K562 (cell line): Measurements from ENCODE around the gene PIBF1. TPM values are rescaled to one million over a fixed set of nuclear protein-coding genes. Genes with fewer than 3 reads are reported as not detected.

Experiments used
- ATAC-seq: fragments of 200-7000 bp; cut with Tn5 transposase; 3 replicates; pipeline ENCODE4 v1.9.1; 2020; ENCODE audit warnings: moderate library complexity
- BruUV-seq: library from RNA; stranded (reverse); fragments of 400-500 nt; replicated peaks from 2 replicates; lab custom pipeline; 2021; lab: Mats Ljungman, UMichigan
- CTCF ChIA-PET: fragments of 300-600 bp; formaldehyde crosslinking; extraction: SDS; loops from one replicate; lab custom pipeline; 2021; ENCODE audit warnings: low intra/inter-chr PET ratio; lab: Yijun Ruan, JAX
- POLR2A ChIA-PET: fragments of 300-600, 350-650 bp; sonication (Branson Sonifier 250); formaldehyde crosslinking; extraction: SDS; loops from one replicate; lab custom pipeline; 2021; ENCODE audit warnings: antibody characterized with exemption, inconsistent platforms; lab: Yijun Ruan, JAX
- DNase-seq, 4 experiments: peaks; one replicate each; pipeline versions ENCODE4 v3.0.0 to v3.0.0-alpha.2; 2011 to 2018; ENCODE audit warnings: low spot score in 3 of 4, mixed read lengths in 3 of 4; ENCODE audit errors: extremely low read depth in 1 of 4
- FAIRE-seq: peaks from 2 replicates; lab custom pipeline; 2011; peaks lifted over from hg19 to GRCh38; lab: Jason Lieb, UNC
- H2AFZ ChIP-seq: 2 replicates; pipeline ENCODE4 v1.6.0; 2011; ENCODE audit warnings: low read depth, low read length, control low read depth, inconsistent platforms
- H3K27ac ChIP-seq: fragments of 200-600 bp; 3 replicates; pipeline ENCODE4 v1.8.0; 2011; ENCODE audit warnings: low read depth, mild to moderate bottlenecking, control low read depth, inconsistent platforms, low read length, moderate library complexity, mixed read lengths; ENCODE audit errors: extremely low read depth
- H3K27me3 ChIP-seq, 2 experiments: fragments of 300-600 bp in 1 of 2; 2 replicates in 1 of 2; 3 replicates in 1 of 2; pipeline versions ENCODE4 v1.6.0 to v1.8.0; 2011; ENCODE audit warnings: inconsistent platforms in 2 of 2, low read length in 2 of 2, mild to moderate bottlenecking in 1 of 2, mixed read lengths in 1 of 2, moderate library complexity in 1 of 2; ENCODE audit not compliant: control insufficient read depth in 2 of 2, insufficient read depth in 2 of 2
- H3K36me3 ChIP-seq: fragments of 300-600 bp; 3 replicates; pipeline ENCODE4 v1.8.0; 2011; ENCODE audit warnings: mild to moderate bottlenecking, low read length, inconsistent platforms; ENCODE audit not compliant: control insufficient read depth, insufficient read depth
- H3K4me1 ChIP-seq, 2 experiments: fragments of 200-600 bp in 1 of 2; replicated peaks in 1 of 2; 2 replicates in 1 of 2; 3 replicates in 1 of 2; pipeline versions ENCODE4 v1.5.1 to v1.8.0; 2011; ENCODE audit warnings: inconsistent platforms in 2 of 2, low read length in 2 of 2, mild to moderate bottlenecking in 1 of 2, mixed read lengths in 1 of 2, moderate library complexity in 1 of 2; ENCODE audit not compliant: control insufficient read depth in 2 of 2, insufficient read depth in 2 of 2
- H3K4me2 ChIP-seq: 2 replicates; pipeline ENCODE4 v1.6.1; 2011; ENCODE audit warnings: low read length, control low read depth, inconsistent platforms, mixed read lengths; ENCODE audit not compliant: insufficient read depth
- H3K4me3 ChIP-seq: fragments of 200-600 bp; sonication (generic), shearing (Covaris generic); 2 replicates; pipeline ENCODE4 v1.5.1; 2016; ENCODE audit warnings: control low read depth, inconsistent platforms
- H3K79me2 ChIP-seq: fragments of 200-600 bp; 3 replicates; pipeline ENCODE4 v1.8.0; 2011; ENCODE audit warnings: low read length, inconsistent platforms; ENCODE audit not compliant: control insufficient read depth, insufficient read depth
- H3K9ac ChIP-seq, 2 experiments: 2 replicates each; pipeline versions ENCODE4 v1.6.0 to v1.6.1; 2011; ENCODE audit warnings: low read depth in 2 of 2, low read length in 2 of 2, control low read depth in 1 of 2, inconsistent platforms in 1 of 2, mild to moderate bottlenecking in 1 of 2, mixed read lengths in 1 of 2; ENCODE audit not compliant: insufficient read depth in 1 of 2
- H3K9me1 ChIP-seq: one replicate; pipeline ENCODE4 v1.6.0; 2011; ENCODE audit warnings: inconsistent platforms, mild to moderate bottlenecking, low read length, moderate library complexity; ENCODE audit not compliant: control insufficient read depth, insufficient read depth
- H3K9me3 ChIP-seq: replicated peaks from 2 replicates; pipeline ENCODE4 v1.5.1; 2011; ENCODE audit warnings: low read depth, low read length, inconsistent platforms; ENCODE audit not compliant: control insufficient read depth, insufficient read depth
- H4K20me1 ChIP-seq: replicated peaks from 2 replicates; pipeline ENCODE4 v1.6.1; 2011; ENCODE audit warnings: low read length, inconsistent platforms, mixed read lengths; ENCODE audit not compliant: control insufficient read depth, insufficient read depth
- BCL6 ChIP-seq: fragments of 250-450 bp; sonication (Bioruptor Pico); IDR thresholded peaks from 2 replicates; pipeline ENCODE4 v1.4.0; 2020
- CTBP1 ChIP-seq: fragments of 450-650 bp; IDR thresholded peaks from 2 replicates; pipeline ENCODE4 v1.6.1; 2016; ENCODE audit warnings: borderline replicate concordance
- NFIC ChIP-seq: fragments of 450-650 bp; IDR thresholded peaks from 2 replicates; pipeline ENCODE4 v1.6.1; 2017; ENCODE audit warnings: mild to moderate bottlenecking, inconsistent platforms
- RBM39 ChIP-seq: fragments of 200-400 bp; formaldehyde crosslinking; optimal IDR thresholded peaks from 2 replicates; pipeline ENCODE3; 2018; ENCODE audit warnings: low read depth, low read length
- TBL1XR1 ChIP-seq, 2 experiments: IDR thresholded peaks; 2 replicates each; pipeline ENCODE4 v1.6.1; 2012; ENCODE audit warnings: improper control_type of control experiment in 2 of 2, low read length in 2 of 2, mild to moderate bottlenecking in 1 of 2
- WGBS: fragments of 100-300 bp; shearing (Covaris generic); methylation state at CpG from one replicate; pipeline ENCODE4 v1.1.6; 2016; ENCODE audit warnings: low coverage, mixed read lengths; ENCODE audit not compliant: insufficient coverage; ENCODE audit errors: missing lambda C conversion rate; 5-methylcytosine and 5-hydroxymethylcytosine counted together
- in situ Hi-C: fragments of 300-500 bp; cut with MboI; formaldehyde crosslinking; loops from 4 replicates; pipeline ENCODE4 v1.15.0; 2018; ENCODE audit warnings: inconsistent platforms, mixed read lengths
- intact Hi-C: fragments of 100-400 bp; cut with micrococcal nuclease; formaldehyde crosslinking; loops from 2 replicates; pipeline ENCODE4 v1.14.2; 2022
- polyA plus RNA-seq, 8 experiments: library from polyadenylated mRNA; depleted of rRNA in 4 of 8; stranded (reverse) in 5 of 8; unstranded in 3 of 8; fragments of >200 nt; fragmentation: Nextera tagmentation in 2 of 8; fragmentation: Illumina TruSeq in 1 of 8; extraction: Ambion mirVana in 2 of 8; extraction: Trizol in 1 of 8; gene quantifications; 2 replicates each; pipeline versions ENCODE4 v1.2.1 to v1.2.3, GENCODE V29; 2011 to 2014; ENCODE audit warnings: inconsistent platforms in 1 of 8, missing spikeins in 1 of 8
- total RNA-seq, 7 experiments: library from RNA; depleted of rRNA in 6 of 7; stranded (reverse); fragments of >200 nt in 6 of 7; fragmentation: Illumina TruSeq in 2 of 7; extraction: Trizol in 2 of 7; gene quantifications; 2 replicates each; pipeline versions ENCODE4 v1.2.1 to v1.2.3, GENCODE V29; 2011 to 2021; ENCODE audit warnings: low replicate concordance in 1 of 7
- TF ChIP-seq, protein P1 (sequence below): fragments of 450-650 bp; IDR thresholded peaks from 2 replicates; pipeline ENCODE4 v1.6.1; 2018; ENCODE audit not compliant: partially characterized antibody
- TF ChIP-seq, protein P2 (sequence below): fragments of 250-450 bp; sonication (Bioruptor Pico); IDR thresholded peaks from 2 replicates; pipeline ENCODE4 v1.4.0; 2020
- TF ChIP-seq, protein P3 (sequence below): sonication (generic); formaldehyde crosslinking; IDR thresholded peaks from 2 replicates; pipeline ENCODE4 v1.8.0; 2023; ENCODE audit warnings: missing genetic modification reagents, mild to moderate bottlenecking, borderline replicate concordance

PIBF1 gene
- total and polyA plus RNA-seq, 9 of the 15 experiments (the other 6 are each of a cell fraction or from before 2014, with no cell fraction given), result 9.1 to 28.8 (median 14.7) TPM

DNA sequence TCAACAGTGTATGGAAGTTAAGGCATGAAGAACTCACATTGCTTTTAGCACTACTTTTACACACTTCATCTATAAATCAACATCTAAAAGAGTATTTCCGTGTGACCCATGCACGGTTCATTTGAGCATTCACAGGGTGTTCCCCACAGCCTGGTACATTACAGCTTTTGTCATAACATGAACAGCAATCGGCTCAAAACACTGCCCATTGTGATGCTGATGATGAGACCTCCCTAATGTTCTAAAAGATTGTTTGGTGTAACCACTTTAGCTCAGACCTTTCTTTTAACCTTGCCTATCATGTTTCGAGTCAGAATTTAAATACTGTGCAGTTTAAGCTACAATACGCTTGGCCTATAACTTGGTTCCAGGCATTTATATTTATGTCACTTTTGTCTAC lies 272.8 kb downstream of the PIBF1 start:
- H3K9me1 ChIP-seq, result no peaks in the 10 kb centered on the region
- in situ Hi-C loops, result no loop called here
- 7% methylated on average over 5 of the region's 5 CpGs for WGBS
- H3K4me2 ChIP-seq, result no peak overlapping the region
- ChIA-PET CTCF (no interaction called here), POLR2A (no interaction called here)
- H3K27ac ChIP-seq, result no peak overlapping the region
- no peaks in the 10 kb centered on the region for H3K9me3 ChIP-seq
- no peak overlapping the region for H3K9ac ChIP-seq
- no TSS peak for BruUV-seq
- H2AFZ ChIP-seq, result no peak overlapping the region
- no peak overlapping the region for H3K4me3 ChIP-seq
- no peak for DNase-seq
- H4K20me1 ChIP-seq, result no peaks in the 10 kb centered on the region
- H3K79me2 ChIP-seq, result no peaks in the 10 kb centered on the region
- intact Hi-C loops, result no loop called here
- H3K27me3 ChIP-seq, result peaks cover 0 to 6% of the 10 kb centered on the region in 2 experiments; a peak in 3 of 5 replicates
- no peak for ATAC-seq
- no peaks in the 10 kb centered on the region for H3K36me3 ChIP-seq
- FAIRE-seq, result no peak
- H3K4me1 ChIP-seq, result peaks cover 3 to 13% of the 10 kb centered on the region in 2 experiments; a peak in 4 of 5 replicates
- TF ChIP-seq, protein P1, sequence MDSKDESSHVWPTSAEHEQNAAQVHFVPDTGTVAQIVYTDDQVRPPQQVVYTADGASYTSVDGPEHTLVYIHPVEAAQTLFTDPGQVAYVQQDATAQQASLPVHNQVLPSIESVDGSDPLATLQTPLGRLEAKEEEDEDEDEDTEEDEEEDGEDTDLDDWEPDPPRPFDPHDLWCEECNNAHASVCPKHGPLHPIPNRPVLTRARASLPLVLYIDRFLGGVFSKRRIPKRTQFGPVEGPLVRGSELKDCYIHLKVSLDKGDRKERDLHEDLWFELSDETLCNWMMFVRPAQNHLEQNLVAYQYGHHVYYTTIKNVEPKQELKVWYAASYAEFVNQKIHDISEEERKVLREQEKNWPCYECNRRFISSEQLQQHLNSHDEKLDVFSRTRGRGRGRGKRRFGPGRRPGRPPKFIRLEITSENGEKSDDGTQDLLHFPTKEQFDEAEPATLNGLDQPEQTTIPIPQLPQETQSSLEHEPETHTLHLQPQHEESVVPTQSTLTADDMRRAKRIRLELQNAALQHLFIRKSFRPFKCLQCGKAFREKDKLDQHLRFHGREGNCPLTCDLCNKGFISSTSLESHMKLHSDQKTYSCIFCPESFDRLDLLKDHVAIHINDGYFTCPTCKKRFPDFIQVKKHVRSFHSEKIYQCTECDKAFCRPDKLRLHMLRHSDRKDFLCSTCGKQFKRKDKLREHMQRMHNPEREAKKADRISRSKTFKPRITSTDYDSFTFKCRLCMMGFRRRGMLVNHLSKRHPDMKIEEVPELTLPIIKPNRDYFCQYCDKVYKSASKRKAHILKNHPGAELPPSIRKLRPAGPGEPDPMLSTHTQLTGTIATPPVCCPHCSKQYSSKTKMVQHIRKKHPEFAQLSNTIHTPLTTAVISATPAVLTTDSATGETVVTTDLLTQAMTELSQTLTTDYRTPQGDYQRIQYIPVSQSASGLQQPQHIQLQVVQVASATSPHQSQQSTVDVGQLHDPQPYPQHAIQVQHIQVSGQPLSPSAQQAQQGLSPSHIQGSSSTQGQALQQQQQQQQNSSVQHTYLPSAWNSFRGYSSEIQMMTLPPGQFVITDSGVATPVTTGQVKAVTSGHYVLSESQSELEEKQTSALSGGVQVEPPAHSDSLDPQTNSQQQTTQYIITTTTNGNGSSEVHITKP, result no peak
- TF ChIP-seq TBL1XR1 (IDR thresholded peaks at IDR 0.05; ENCODE audit: low read length in 2 of 2) (no peak), NFIC (no peak), RBM39 (no peak), CTBP1 (no peak), BCL6 (CRISPR knock-in tag) (no peak)
- TF ChIP-seq, protein P2, sequence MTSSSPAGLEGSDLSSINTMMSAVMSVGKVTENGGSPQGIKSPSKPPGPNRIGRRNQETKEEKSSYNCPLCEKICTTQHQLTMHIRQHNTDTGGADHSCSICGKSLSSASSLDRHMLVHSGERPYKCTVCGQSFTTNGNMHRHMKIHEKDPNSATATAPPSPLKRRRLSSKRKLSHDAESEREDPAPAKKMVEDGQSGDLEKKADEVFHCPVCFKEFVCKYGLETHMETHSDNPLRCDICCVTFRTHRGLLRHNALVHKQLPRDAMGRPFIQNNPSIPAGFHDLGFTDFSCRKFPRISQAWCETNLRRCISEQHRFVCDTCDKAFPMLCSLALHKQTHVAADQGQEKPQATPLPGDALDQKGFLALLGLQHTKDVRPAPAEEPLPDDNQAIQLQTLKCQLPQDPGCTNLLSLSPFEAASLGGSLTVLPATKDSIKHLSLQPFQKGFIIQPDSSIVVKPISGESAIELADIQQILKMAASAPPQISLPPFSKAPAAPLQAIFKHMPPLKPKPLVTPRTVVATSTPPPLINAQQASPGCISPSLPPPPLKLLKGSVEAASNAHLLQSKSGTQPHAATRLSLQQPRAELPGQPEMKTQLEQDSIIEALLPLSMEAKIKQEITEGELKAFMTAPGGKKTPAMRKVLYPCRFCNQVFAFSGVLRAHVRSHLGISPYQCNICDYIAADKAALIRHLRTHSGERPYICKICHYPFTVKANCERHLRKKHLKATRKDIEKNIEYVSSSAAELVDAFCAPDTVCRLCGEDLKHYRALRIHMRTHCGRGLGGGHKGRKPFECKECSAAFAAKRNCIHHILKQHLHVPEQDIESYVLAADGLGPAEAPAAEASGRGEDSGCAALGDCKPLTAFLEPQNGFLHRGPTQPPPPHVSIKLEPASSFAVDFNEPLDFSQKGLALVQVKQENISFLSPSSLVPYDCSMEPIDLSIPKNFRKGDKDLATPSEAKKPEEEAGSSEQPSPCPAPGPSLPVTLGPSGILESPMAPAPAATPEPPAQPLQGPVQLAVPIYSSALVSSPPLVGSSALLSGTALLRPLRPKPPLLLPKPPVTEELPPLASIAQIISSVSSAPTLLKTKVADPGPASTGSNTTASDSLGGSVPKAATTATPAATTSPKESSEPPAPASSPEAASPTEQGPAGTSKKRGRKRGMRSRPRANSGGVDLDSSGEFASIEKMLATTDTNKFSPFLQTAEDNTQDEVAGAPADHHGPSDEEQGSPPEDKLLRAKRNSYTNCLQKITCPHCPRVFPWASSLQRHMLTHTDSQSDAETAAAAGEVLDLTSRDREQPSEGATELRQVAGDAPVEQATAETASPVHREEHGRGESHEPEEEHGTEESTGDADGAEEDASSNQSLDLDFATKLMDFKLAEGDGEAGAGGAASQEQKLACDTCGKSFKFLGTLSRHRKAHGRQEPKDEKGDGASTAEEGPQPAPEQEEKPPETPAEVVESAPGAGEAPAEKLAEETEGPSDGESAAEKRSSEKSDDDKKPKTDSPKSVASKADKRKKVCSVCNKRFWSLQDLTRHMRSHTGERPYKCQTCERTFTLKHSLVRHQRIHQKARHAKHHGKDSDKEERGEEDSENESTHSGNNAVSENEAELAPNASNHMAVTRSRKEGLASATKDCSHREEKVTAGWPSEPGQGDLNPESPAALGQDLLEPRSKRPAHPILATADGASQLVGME, result no peak
- TF ChIP-seq, protein P3, sequence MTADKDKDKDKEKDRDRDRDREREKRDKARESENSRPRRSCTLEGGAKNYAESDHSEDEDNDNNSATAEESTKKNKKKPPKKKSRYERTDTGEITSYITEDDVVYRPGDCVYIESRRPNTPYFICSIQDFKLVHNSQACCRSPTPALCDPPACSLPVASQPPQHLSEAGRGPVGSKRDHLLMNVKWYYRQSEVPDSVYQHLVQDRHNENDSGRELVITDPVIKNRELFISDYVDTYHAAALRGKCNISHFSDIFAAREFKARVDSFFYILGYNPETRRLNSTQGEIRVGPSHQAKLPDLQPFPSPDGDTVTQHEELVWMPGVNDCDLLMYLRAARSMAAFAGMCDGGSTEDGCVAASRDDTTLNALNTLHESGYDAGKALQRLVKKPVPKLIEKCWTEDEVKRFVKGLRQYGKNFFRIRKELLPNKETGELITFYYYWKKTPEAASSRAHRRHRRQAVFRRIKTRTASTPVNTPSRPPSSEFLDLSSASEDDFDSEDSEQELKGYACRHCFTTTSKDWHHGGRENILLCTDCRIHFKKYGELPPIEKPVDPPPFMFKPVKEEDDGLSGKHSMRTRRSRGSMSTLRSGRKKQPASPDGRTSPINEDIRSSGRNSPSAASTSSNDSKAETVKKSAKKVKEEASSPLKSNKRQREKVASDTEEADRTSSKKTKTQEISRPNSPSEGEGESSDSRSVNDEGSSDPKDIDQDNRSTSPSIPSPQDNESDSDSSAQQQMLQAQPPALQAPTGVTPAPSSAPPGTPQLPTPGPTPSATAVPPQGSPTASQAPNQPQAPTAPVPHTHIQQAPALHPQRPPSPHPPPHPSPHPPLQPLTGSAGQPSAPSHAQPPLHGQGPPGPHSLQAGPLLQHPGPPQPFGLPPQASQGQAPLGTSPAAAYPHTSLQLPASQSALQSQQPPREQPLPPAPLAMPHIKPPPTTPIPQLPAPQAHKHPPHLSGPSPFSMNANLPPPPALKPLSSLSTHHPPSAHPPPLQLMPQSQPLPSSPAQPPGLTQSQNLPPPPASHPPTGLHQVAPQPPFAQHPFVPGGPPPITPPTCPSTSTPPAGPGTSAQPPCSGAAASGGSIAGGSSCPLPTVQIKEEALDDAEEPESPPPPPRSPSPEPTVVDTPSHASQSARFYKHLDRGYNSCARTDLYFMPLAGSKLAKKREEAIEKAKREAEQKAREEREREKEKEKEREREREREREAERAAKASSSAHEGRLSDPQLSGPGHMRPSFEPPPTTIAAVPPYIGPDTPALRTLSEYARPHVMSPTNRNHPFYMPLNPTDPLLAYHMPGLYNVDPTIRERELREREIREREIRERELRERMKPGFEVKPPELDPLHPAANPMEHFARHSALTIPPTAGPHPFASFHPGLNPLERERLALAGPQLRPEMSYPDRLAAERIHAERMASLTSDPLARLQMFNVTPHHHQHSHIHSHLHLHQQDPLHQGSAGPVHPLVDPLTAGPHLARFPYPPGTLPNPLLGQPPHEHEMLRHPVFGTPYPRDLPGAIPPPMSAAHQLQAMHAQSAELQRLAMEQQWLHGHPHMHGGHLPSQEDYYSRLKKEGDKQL, result no peak
